Measurements from ENCODE around the gene ASL.

GRCh38 chr7:66082886-66083415, 7.3 kb downstream of the ASL start:
- TF ChIP-seq, protein P1, sequence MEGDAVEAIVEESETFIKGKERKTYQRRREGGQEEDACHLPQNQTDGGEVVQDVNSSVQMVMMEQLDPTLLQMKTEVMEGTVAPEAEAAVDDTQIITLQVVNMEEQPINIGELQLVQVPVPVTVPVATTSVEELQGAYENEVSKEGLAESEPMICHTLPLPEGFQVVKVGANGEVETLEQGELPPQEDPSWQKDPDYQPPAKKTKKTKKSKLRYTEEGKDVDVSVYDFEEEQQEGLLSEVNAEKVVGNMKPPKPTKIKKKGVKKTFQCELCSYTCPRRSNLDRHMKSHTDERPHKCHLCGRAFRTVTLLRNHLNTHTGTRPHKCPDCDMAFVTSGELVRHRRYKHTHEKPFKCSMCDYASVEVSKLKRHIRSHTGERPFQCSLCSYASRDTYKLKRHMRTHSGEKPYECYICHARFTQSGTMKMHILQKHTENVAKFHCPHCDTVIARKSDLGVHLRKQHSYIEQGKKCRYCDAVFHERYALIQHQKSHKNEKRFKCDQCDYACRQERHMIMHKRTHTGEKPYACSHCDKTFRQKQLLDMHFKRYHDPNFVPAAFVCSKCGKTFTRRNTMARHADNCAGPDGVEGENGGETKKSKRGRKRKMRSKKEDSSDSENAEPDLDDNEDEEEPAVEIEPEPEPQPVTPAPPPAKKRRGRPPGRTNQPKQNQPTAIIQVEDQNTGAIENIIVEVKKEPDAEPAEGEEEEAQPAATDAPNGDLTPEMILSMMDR (IDR thresholded peaks at IDR 0.05), result no peak
- no peak for TF ChIP-seq POLR2A (IDR thresholded peaks at IDR 0.05)
- TF ChIP-seq POLR2AphosphoS5 (IDR thresholded peaks at IDR 0.05), result no peak

Data from prostate gland (tissue), 2 donors.